SK-N-SH treated with all-trans-retinoic acid at 6 μM for 48 hours (cell line): ENCODE data around the gene C10orf62.

Experiments
- ZFP30 ChIP-seq: fragments of 450-650 bp; formaldehyde crosslinking; IDR thresholded peaks from 2 replicates; pipeline ENCODE4 v1.5.0; 2022; ENCODE audit warnings: mild to moderate bottlenecking, moderate library complexity
- ZNF70 ChIP-seq: fragments of 450-650 bp; formaldehyde crosslinking; IDR thresholded peaks from 2 replicates; pipeline ENCODE4 v1.5.0; 2020; ENCODE audit warnings: mild to moderate bottlenecking, moderate library complexity
- TF ChIP-seq, protein P1 (sequence below): fragments of 250-450 bp; sonication (Bioruptor Pico); IDR thresholded peaks from 2 replicates; pipeline ENCODE4 v1.5.1; 2020; ENCODE audit warnings: low read depth, mild to moderate bottlenecking, moderate library complexity
- TF ChIP-seq, protein P2 (sequence below): fragments of 250-450 bp; sonication (Bioruptor Pico); IDR thresholded peaks from 2 replicates; pipeline ENCODE4 v1.5.0; 2020; ENCODE audit warnings: mild to moderate bottlenecking, moderate library complexity
- TF ChIP-seq, protein P3 (sequence below): fragments of 250-450 bp; sonication (Bioruptor Pico); IDR thresholded peaks from 2 replicates; pipeline ENCODE4 v1.8.0; 2020; ENCODE audit warnings: mild to moderate bottlenecking, moderate library complexity, borderline replicate concordance

DNA sequence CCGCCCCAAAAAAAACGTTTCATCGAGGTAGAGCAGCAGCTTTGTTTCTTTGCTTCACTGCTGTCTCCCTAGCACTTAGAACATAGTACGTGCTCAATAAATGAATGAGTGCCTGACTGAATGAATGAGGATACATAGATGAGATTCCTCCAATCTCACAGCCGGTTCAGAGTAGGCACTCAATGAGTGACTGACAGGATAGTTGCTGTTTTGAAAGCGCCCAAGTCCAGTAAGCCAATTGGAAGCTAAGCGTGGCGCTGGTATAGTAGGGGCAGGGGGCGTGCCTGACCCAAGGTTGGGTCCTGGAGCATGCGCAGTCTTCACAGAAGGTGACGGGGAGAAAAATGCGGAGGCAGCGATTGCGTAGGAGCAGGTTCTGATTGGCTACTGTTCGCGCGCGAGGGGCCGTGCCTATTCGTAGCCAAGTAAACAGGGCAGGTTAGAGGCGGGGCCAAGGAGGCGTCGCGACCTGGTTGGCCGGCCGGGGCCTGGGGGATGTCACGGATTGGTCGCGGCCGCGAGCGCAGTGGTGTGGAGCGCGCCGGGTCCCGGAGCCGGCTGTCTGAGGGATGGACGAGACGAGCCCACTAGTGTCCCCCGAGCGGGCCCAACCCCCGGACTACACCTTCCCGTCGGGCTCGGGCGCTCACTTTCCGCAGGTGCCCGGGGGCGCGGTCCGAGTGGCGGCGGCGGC, 50.8 kb downstream of the C10orf62 start, which contains the start of gene PI4K2A:
- TF ChIP-seq ZNF70 (CRISPR knock-in tag), result no peak
- TF ChIP-seq ZFP30 (CRISPR knock-in tag), result no peak
- TF ChIP-seq, protein P1, sequence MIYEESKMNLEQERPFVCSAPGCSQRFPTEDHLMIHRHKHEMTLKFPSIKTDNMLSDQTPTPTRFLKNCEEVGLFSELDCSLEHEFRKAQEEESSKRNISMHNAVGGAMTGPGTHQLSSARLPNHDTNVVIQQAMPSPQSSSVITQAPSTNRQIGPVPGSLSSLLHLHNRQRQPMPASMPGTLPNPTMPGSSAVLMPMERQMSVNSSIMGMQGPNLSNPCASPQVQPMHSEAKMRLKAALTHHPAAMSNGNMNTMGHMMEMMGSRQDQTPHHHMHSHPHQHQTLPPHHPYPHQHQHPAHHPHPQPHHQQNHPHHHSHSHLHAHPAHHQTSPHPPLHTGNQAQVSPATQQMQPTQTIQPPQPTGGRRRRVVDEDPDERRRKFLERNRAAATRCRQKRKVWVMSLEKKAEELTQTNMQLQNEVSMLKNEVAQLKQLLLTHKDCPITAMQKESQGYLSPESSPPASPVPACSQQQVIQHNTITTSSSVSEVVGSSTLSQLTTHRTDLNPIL, result no peak
- TF ChIP-seq, protein P2, sequence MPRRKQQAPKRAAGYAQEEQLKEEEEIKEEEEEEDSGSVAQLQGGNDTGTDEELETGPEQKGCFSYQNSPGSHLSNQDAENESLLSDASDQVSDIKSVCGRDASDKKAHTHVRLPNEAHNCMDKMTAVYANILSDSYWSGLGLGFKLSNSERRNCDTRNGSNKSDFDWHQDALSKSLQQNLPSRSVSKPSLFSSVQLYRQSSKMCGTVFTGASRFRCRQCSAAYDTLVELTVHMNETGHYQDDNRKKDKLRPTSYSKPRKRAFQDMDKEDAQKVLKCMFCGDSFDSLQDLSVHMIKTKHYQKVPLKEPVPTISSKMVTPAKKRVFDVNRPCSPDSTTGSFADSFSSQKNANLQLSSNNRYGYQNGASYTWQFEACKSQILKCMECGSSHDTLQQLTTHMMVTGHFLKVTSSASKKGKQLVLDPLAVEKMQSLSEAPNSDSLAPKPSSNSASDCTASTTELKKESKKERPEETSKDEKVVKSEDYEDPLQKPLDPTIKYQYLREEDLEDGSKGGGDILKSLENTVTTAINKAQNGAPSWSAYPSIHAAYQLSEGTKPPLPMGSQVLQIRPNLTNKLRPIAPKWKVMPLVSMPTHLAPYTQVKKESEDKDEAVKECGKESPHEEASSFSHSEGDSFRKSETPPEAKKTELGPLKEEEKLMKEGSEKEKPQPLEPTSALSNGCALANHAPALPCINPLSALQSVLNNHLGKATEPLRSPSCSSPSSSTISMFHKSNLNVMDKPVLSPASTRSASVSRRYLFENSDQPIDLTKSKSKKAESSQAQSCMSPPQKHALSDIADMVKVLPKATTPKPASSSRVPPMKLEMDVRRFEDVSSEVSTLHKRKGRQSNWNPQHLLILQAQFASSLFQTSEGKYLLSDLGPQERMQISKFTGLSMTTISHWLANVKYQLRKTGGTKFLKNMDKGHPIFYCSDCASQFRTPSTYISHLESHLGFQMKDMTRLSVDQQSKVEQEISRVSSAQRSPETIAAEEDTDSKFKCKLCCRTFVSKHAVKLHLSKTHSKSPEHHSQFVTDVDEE (CRISPR knock-in tag), result no peak
- TF ChIP-seq, protein P3, sequence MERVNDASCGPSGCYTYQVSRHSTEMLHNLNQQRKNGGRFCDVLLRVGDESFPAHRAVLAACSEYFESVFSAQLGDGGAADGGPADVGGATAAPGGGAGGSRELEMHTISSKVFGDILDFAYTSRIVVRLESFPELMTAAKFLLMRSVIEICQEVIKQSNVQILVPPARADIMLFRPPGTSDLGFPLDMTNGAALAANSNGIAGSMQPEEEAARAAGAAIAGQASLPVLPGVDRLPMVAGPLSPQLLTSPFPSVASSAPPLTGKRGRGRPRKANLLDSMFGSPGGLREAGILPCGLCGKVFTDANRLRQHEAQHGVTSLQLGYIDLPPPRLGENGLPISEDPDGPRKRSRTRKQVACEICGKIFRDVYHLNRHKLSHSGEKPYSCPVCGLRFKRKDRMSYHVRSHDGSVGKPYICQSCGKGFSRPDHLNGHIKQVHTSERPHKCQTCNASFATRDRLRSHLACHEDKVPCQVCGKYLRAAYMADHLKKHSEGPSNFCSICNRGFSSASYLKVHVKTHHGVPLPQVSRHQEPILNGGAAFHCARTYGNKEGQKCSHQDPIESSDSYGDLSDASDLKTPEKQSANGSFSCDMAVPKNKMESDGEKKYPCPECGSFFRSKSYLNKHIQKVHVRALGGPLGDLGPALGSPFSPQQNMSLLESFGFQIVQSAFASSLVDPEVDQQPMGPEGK (CRISPR knock-in tag), result no peak
